Keratinocyte (primary cell): ENCODE data around the gene MRPL33. TPM values are rescaled to one million over a fixed set of nuclear protein-coding genes. Genes with fewer than 3 reads are reported as not detected.

ENCODE experiments used
- DNase-seq: peaks from one replicate; pipeline ENCODE4 v3.0.0-alpha.2; 2011; ENCODE audit warnings: low read depth, missing footprints, low spot score
- FAIRE-seq: peaks from 2 replicates; lab custom pipeline; 2011; peaks lifted over from hg19 to GRCh38; lab: Jason Lieb, UNC
- H2AFZ ChIP-seq: 2 replicates; pipeline ENCODE4 v1.6.0; 2012; ENCODE audit warnings: low read length, control low read depth, inconsistent platforms; ENCODE audit not compliant: control insufficient read depth
- H3K27ac ChIP-seq: 2 replicates; pipeline ENCODE4 v1.5.1; 2011; ENCODE audit warnings: low read length; ENCODE audit not compliant: control insufficient read depth, insufficient read depth
- H3K27me3 ChIP-seq: 3 replicates; pipeline ENCODE4 v1.6.0; 2011; ENCODE audit warnings: low read length; ENCODE audit not compliant: control insufficient read depth, insufficient read depth; ENCODE audit errors: extremely low read depth
- H3K36me3 ChIP-seq, 2 experiments: 2 replicates in 1 of 2; 3 replicates in 1 of 2; pipeline ENCODE4 v1.5.1; 2011; ENCODE audit warnings: low read length in 2 of 2, mild to moderate bottlenecking in 1 of 2; ENCODE audit not compliant: control insufficient read depth in 2 of 2, insufficient read depth in 2 of 2; ENCODE audit errors: extremely low read depth in 1 of 2
- H3K4me1 ChIP-seq: 3 replicates; pipeline ENCODE4 v1.5.1; 2011; ENCODE audit warnings: low read length; ENCODE audit not compliant: control insufficient read depth, insufficient read depth; ENCODE audit errors: extremely low read depth
- H3K4me2 ChIP-seq: 3 replicates; pipeline ENCODE4 v1.6.0; 2011; ENCODE audit warnings: low read depth, low read length; ENCODE audit not compliant: control insufficient read depth, insufficient read depth; ENCODE audit errors: extremely low read depth
- H3K4me3 ChIP-seq, 3 experiments: fragments of 200-600 bp in 1 of 3; sonication (generic) in 1 of 3; 2 replicates in 2 of 3; 3 replicates in 1 of 3; pipeline ENCODE4 v1.5.1; 2011 to 2016; ENCODE audit warnings: low read length in 3 of 3, mild to moderate bottlenecking in 3 of 3, control low read depth in 2 of 3, inconsistent platforms in 1 of 3, low read depth in 1 of 3, mixed read lengths in 1 of 3, mixed run types in 1 of 3, moderate library complexity in 1 of 3; ENCODE audit not compliant: control insufficient read depth in 2 of 3, insufficient read depth in 2 of 3; ENCODE audit errors: extremely low read depth in 1 of 3
- H3K79me2 ChIP-seq: 2 replicates; pipeline ENCODE4 v1.6.0; 2012; ENCODE audit warnings: low read length; ENCODE audit not compliant: control insufficient read depth, insufficient read depth
- H3K9ac ChIP-seq: 3 replicates; pipeline ENCODE4 v1.6.0; 2011; ENCODE audit warnings: low read length; ENCODE audit not compliant: control insufficient read depth, insufficient read depth; ENCODE audit errors: extremely low read depth
- H3K9me1 ChIP-seq: 3 replicates; pipeline ENCODE4 v1.6.0; 2011; ENCODE audit warnings: low read length; ENCODE audit not compliant: control insufficient read depth, insufficient read depth; ENCODE audit errors: extremely low read depth
- H3K9me3 ChIP-seq: 2 replicates; pipeline ENCODE4 v1.5.1; 2012; ENCODE audit warnings: low read depth, low read length; ENCODE audit not compliant: control insufficient read depth
- H4K20me1 ChIP-seq: 3 replicates; pipeline ENCODE4 v1.6.0; 2011; ENCODE audit warnings: low read length; ENCODE audit not compliant: control insufficient read depth, insufficient read depth; ENCODE audit errors: extremely low read depth
- CTCF ChIP-seq, 3 experiments: IDR thresholded peaks in 1 of 3; conservative IDR thresholded peaks in 1 of 3; optimal IDR thresholded peaks in 1 of 3; 2 replicates in 2 of 3; 3 replicates in 1 of 3; pipeline versions ENCODE3 to v1.5.1; 2011; ENCODE audit warnings: low read length in 3 of 3, mild to moderate bottlenecking in 3 of 3, moderate library complexity in 2 of 3, control low read depth in 1 of 3, inconsistent platforms in 1 of 3; ENCODE audit not compliant: insufficient read depth in 2 of 3; ENCODE audit errors: extremely low read depth in 1 of 3
- EZH2 ChIP-seq: IDR thresholded peaks from one replicate; pipeline ENCODE4 v1.6.1; 2012; ENCODE audit warnings: inconsistent platforms, mild to moderate bottlenecking, low read length, moderate library complexity
- dilution Hi-C: fragments of 300-500 bp; cut with MboI; formaldehyde crosslinking; loops from one replicate; pipeline ENCODE4 v1.7.0; 2020; ENCODE audit warnings: low sequenced_read_pairs; ENCODE audit not compliant: extremely low pct_ligation_motif_present
- polyA plus RNA-seq, 5 experiments: library from polyadenylated mRNA; depleted of rRNA in 3 of 5; stranded (reverse) in 3 of 5; stranded (forward) in 1 of 5; unstranded in 1 of 5; fragments of >200 nt; gene quantifications; 1 replicate in 1 of 5; 2 replicates in 3 of 5; 3 replicates in 1 of 5; pipeline versions ENCODE4 v1.2.1 to v1.2.3, GENCODE V29; 2011 to 2012; ENCODE audit warnings: missing spikeins in 2 of 5, low read depth in 1 of 5, low replicate concordance in 1 of 5

Gene MRPL33
- polyA plus RNA-seq, 1 donor (not counting 4 experiments of a cell fraction or from before 2014, with no cell fraction given) = 110 TPM

- no peaks in the 10 kb centered on the region for H3K9me3 ChIP-seq
- H3K27me3 ChIP-seq = no peaks in the 10 kb centered on the region
- no peak overlapping the region for H2AFZ ChIP-seq
- no peaks in the 10 kb centered on the region for H3K36me3 ChIP-seq
- no peaks in the 10 kb centered on the region for H3K9me1 ChIP-seq
- H3K4me2 ChIP-seq = no peak overlapping the region
- no peaks in the 10 kb centered on the region for H3K79me2 ChIP-seq
- dilution Hi-C loops = no loop called here
- H3K4me3 ChIP-seq = no peak overlapping the region
- H3K9ac ChIP-seq = no peak overlapping the region
- FAIRE-seq (no peak), DNase-seq (no peak)
- TF ChIP-seq EZH2 (no peak), CTCF (optimal IDR thresholded peaks at IDR 0.05 in 1 of 3, IDR thresholded peaks at IDR 0.05 in 1 of 3, conservative IDR thresholded peaks at IDR 0.05 in 1 of 3; ENCODE audit: extremely low read depth in 1 of 3, insufficient read depth in 2 of 3, low read length in 3 of 3) (no peak)
- H3K4me1 ChIP-seq = peaks cover 28% of the 10 kb centered on the region
- H3K27ac ChIP-seq = no peak overlapping the region
- H4K20me1 ChIP-seq = no peaks in the 10 kb centered on the region
These were observed 33.0 kb upstream of the MRPL33 start for GRCh38 chr2:27738349-27739057.

- H3K27ac ChIP-seq = no peak overlapping the region
- no peaks in the 10 kb centered on the region for H3K9me3 ChIP-seq
- TF ChIP-seq EZH2 (no peak), CTCF (optimal IDR thresholded peaks at IDR 0.05 in 1 of 3, IDR thresholded peaks at IDR 0.05 in 1 of 3, conservative IDR thresholded peaks at IDR 0.05 in 1 of 3; ENCODE audit: extremely low read depth in 1 of 3, insufficient read depth in 2 of 3, low read length in 3 of 3) (no peak)
- dilution Hi-C loops = no loop called here
- peaks cover 28% of the 10 kb centered on the region for H3K4me1 ChIP-seq
- H3K27me3 ChIP-seq = no peaks in the 10 kb centered on the region
- no peaks in the 10 kb centered on the region for H4K20me1 ChIP-seq
- no peak for FAIRE-seq
- H3K9me1 ChIP-seq = no peaks in the 10 kb centered on the region
- no peaks in the 10 kb centered on the region for H3K79me2 ChIP-seq
- no peak overlapping the region for H3K9ac ChIP-seq
- H3K36me3 ChIP-seq = no peaks in the 10 kb centered on the region
- no peak overlapping the region for H3K4me2 ChIP-seq
- DNase-seq = no peak
- H3K4me3 ChIP-seq = no peak overlapping the region
- no peak overlapping the region for H2AFZ ChIP-seq
These were observed 32.5 kb upstream of the MRPL33 start for GRCh38 chr2:27739058-27739373.
